ENCODE results near the gene ATP11B.

- TF ChIP-seq CTCF (conservative IDR thresholded peaks at IDR 0.05; ENCODE audit: low read depth, low read length): no peak
- no peak for TF ChIP-seq EZH2phosphoT487 (IDR thresholded peaks at IDR 0.05; ENCODE audit: borderline replicate concordance, low read length)
Observed at GRCh38 chr3:182957226-182957625, 163.9 kb downstream of the ATP11B start.

Data from PC-3 (cell line).